Gastrocnemius medialis (tissue), 4 donors: ENCODE data around the gene CHN2. TPM values are rescaled to one million over a fixed set of nuclear protein-coding genes. Genes with fewer than 3 reads are reported as not detected.

Experiments used
- ATAC-seq, 2 donors: fragments of 150-250 bp; one replicate each; pipeline ENCODE4 v1.9.1; 2016
- DNase-seq, 2 donors: peaks; one replicate each; pipeline ENCODE4 v3.0.0-alpha.2; 2019
- H3K27ac ChIP-seq, 4 donors: fragments of 200-600 bp; sonication (generic); 1 replicate in 1 of 4; 2 replicates in 3 of 4; pipeline ENCODE4 v1.5.1; 2016 to 2018; ENCODE audit warnings: mild to moderate bottlenecking in 2 of 4, moderate library complexity in 1 of 4
- H3K27me3 ChIP-seq, 3 donors: fragments of 200-600 bp; sonication (generic) in 2 of 3; 1 replicate in 1 of 3; 2 replicates in 2 of 3; pipeline versions ENCODE4 v1.5.1 to v1.6.0; 2016 to 2019; ENCODE audit warnings: mild to moderate bottlenecking in 1 of 3, moderate library complexity in 1 of 3
- H3K36me3 ChIP-seq, 2 donors: fragments of 200-600 bp; sonication (generic) in 1 of 2; one replicate each; pipeline ENCODE4 v1.5.1; 2017 to 2018
- H3K4me1 ChIP-seq, 2 donors: fragments of 200-600 bp; sonication (generic) in 1 of 2; one replicate each; pipeline ENCODE4 v1.5.1; 2016 to 2017; ENCODE audit warnings: mild to moderate bottlenecking in 2 of 2
- H3K4me3 ChIP-seq, 4 donors: fragments of 200-600 bp; sonication (generic) in 3 of 4; 1 replicate in 1 of 4; 2 replicates in 3 of 4; pipeline ENCODE4 v1.5.1; 2016 to 2019; ENCODE audit warnings: mild to moderate bottlenecking in 2 of 4
- H3K9me3 ChIP-seq, 3 donors: fragments of 200-600 bp; sonication (generic) in 2 of 3; 1 replicate in 1 of 3; 2 replicates in 2 of 3; pipeline ENCODE4 v1.5.1; 2016 to 2019
- POLR2A ChIP-seq, 2 donors: fragments of 450-650 bp; IDR thresholded peaks; one replicate each; pipeline ENCODE4 v1.6.1; 2017; ENCODE audit warnings: antibody characterized with exemption in 2 of 2, mild to moderate bottlenecking in 2 of 2, moderate library complexity in 2 of 2
- in situ Hi-C, 4 donors: fragments of 200-750 bp; cut with MboI; loops; one replicate each; pipeline versions ENCODE4 v1.15.0 to v1.8.0; 2017; ENCODE audit warnings: low sequenced_read_pairs in 4 of 4
- intact Hi-C: fragments of 100-400 bp; cut with DNase I; formaldehyde crosslinking; loops from one replicate; pipeline ENCODE4 v1.15.1; 2023; ENCODE audit warnings: low total_unique reads
- total RNA-seq, 4 donors: library from RNA; depleted of rRNA; stranded (reverse); fragments of >200 nt; gene quantifications; one replicate each; pipeline versions ENCODE4 v1.1.0 to v1.2.3, GENCODE V29; 2016
- TF ChIP-seq, protein P1 (sequence below), 5 experiments: fragments of 450-650 bp in 3 of 5; fragments of 200-600 bp in 2 of 5; sonication (generic) in 2 of 5; IDR thresholded peaks in 4 of 5; conservative IDR thresholded peaks in 1 of 5; 1 replicate in 4 of 5; 2 replicates in 1 of 5; pipeline ENCODE4 v1.5.1; 2016 to 2019; ENCODE audit warnings: antibody characterized with exemption in 5 of 5, mild to moderate bottlenecking in 3 of 5, moderate library complexity in 3 of 5

The CHN2 gene
- total RNA-seq, 4 donors from 2014 or later, result 5.9 to 11.3 (median 8.2) TPM

DNA sequence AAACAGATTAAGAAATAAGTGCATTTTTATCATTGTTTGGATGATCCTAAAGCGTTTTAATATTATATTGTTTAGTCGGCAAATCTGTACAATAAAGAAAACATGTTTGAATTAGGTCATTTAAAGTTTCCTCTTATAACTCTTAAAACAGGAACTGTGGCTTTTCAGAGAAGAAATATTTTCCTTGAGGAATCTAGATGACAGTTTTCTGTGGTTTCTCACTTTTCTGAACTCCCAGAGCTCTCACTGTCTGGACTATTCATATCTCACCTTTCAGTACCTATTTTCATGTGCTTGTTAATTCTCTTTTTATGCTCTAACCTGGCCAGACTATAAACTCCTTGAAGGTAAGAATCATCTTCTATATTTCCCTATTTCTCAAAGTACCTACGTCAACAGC, 135.1 kb downstream of the CHN2 start:
- no peaks in the 10 kb centered on the region for H3K4me1 ChIP-seq
- in situ Hi-C loops (no loop called here), intact Hi-C loops (no loop called here)
- H3K27ac ChIP-seq, result no peak overlapping the region
- no peak for DNase-seq
- no peaks in the 10 kb centered on the region for H3K27me3 ChIP-seq
- no peaks in the 10 kb centered on the region for H3K36me3 ChIP-seq
- H3K9me3 ChIP-seq, result no peaks in the 10 kb centered on the region
- no peak for ATAC-seq
- TF ChIP-seq POLR2A (IDR thresholded peaks at IDR 0.05), result no peak
- H3K4me3 ChIP-seq, result no peak overlapping the region

DNA sequence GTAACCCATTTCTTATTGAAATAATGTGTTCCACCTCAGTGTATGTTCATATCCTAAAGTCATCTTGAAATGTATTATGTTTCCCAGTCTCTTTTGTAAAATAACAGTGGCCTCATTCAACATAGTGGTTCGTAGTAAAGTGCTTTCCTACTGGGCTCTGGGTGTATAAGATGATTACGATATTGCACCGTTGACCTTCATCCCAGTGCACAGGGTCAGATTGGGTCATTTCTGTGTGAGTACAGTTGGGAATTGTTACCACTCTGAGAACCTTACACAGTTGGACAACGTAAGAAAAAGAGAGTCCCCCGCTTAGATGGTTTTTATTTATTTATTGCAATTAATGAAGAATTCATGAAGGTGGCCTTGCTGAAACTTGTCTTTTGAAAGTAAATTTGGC, 135.6 kb downstream of the CHN2 start:
- Histone ChIP-seq H3K27ac (no peak overlapping the region), H3K4me1 (no peaks in the 10 kb centered on the region), H3K27me3 (no peaks in the 10 kb centered on the region), H3K36me3 (no peaks in the 10 kb centered on the region), H3K9me3 (no peaks in the 10 kb centered on the region), H3K4me3 (no peak overlapping the region)
- DNase-seq (no peak), ATAC-seq (no peak)
- intact Hi-C loops, result no loop called here
- in situ Hi-C loops, result no loop called here
- no peak for TF ChIP-seq POLR2A (IDR thresholded peaks at IDR 0.05)
- TF ChIP-seq, protein P1, sequence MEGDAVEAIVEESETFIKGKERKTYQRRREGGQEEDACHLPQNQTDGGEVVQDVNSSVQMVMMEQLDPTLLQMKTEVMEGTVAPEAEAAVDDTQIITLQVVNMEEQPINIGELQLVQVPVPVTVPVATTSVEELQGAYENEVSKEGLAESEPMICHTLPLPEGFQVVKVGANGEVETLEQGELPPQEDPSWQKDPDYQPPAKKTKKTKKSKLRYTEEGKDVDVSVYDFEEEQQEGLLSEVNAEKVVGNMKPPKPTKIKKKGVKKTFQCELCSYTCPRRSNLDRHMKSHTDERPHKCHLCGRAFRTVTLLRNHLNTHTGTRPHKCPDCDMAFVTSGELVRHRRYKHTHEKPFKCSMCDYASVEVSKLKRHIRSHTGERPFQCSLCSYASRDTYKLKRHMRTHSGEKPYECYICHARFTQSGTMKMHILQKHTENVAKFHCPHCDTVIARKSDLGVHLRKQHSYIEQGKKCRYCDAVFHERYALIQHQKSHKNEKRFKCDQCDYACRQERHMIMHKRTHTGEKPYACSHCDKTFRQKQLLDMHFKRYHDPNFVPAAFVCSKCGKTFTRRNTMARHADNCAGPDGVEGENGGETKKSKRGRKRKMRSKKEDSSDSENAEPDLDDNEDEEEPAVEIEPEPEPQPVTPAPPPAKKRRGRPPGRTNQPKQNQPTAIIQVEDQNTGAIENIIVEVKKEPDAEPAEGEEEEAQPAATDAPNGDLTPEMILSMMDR (IDR thresholded peaks at IDR 0.05 in 4 of 5, conservative IDR thresholded peaks at IDR 0.05 in 1 of 5), result no peak

DNA sequence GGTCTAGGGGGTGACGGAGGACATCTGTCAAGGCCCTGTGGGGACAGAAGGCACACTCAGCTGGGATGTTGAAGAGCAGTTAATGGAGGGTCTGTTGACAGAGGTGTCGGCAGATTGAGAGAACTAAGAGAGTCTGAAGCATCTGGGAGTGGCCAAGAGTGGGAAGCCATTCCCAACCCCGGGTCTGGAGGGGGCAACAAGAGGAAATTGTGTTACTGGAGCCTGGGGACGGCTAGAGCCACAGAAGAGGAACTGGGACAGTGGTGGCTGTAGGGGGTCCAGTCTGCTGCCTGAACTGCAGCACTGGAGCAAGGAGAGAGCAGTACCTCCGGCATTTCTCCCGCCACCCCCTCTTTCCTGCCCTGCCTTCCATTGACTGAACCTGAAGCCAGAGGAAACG, 136.6 kb downstream of the CHN2 start:
- Histone ChIP-seq H3K27ac (no peak overlapping the region), H3K36me3 (no peaks in the 10 kb centered on the region), H3K4me1 (no peaks in the 10 kb centered on the region), H3K27me3 (no peaks in the 10 kb centered on the region), H3K9me3 (no peaks in the 10 kb centered on the region), H3K4me3 (no peak overlapping the region)
- no peak for ATAC-seq
- intact Hi-C loops (no loop called here), in situ Hi-C loops (no loop called here)
- TF ChIP-seq POLR2A (IDR thresholded peaks at IDR 0.05), result no peak
- TF ChIP-seq, protein P1 (IDR thresholded peaks at IDR 0.05 in 4 of 5, conservative IDR thresholded peaks at IDR 0.05 in 1 of 5), result no peak
- DNase-seq, result no peak

DNA sequence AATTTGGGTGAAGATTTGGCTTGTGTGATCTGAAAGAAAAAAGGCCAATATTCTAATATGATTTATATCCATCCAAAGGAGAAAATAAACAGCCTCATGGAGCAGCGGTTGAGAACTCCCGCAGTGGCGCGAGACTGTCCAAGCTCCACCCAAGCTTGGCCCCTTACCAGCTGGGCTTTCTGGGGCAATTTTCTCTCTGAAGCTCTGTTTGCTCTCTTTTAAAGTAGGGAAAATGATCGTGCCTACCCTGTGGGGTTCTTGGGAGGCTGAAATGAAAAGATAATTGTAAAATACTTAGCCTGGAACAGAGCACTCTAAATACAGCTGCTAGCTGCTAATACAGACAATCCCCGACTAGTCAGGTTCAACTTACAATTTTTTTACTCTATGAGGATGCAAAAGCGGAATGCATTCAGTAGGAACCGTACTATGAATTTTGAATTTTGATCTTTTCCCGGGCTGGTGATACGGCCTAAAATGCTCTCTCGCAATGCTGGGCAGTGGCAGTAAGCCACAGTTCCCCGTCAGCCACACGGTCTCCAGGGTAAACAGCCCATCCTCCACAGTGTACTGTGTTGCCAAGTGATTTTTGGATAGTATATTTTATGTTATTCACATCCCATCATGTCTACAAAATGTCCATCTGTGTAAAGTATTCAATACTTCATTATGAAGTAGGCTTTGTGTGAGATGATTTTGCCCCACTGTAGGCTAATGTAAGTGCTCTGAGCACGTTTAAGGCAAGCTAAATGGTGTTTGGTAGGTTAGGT, 137.7 kb downstream of the CHN2 start:
- ATAC-seq, result no peak
- Histone ChIP-seq H3K9me3 (no peaks in the 10 kb centered on the region), H3K27ac (no peak overlapping the region), H3K4me1 (no peaks in the 10 kb centered on the region), H3K36me3 (no peaks in the 10 kb centered on the region), H3K4me3 (no peak overlapping the region), H3K27me3 (no peaks in the 10 kb centered on the region)
- intact Hi-C loops, result no loop called here
- in situ Hi-C loops, result no loop called here
- no peak for DNase-seq
- TF ChIP-seq POLR2A (IDR thresholded peaks at IDR 0.05), result no peak
- TF ChIP-seq, protein P1 (IDR thresholded peaks at IDR 0.05 in 4 of 5, conservative IDR thresholded peaks at IDR 0.05 in 1 of 5), result no peak

DNA sequence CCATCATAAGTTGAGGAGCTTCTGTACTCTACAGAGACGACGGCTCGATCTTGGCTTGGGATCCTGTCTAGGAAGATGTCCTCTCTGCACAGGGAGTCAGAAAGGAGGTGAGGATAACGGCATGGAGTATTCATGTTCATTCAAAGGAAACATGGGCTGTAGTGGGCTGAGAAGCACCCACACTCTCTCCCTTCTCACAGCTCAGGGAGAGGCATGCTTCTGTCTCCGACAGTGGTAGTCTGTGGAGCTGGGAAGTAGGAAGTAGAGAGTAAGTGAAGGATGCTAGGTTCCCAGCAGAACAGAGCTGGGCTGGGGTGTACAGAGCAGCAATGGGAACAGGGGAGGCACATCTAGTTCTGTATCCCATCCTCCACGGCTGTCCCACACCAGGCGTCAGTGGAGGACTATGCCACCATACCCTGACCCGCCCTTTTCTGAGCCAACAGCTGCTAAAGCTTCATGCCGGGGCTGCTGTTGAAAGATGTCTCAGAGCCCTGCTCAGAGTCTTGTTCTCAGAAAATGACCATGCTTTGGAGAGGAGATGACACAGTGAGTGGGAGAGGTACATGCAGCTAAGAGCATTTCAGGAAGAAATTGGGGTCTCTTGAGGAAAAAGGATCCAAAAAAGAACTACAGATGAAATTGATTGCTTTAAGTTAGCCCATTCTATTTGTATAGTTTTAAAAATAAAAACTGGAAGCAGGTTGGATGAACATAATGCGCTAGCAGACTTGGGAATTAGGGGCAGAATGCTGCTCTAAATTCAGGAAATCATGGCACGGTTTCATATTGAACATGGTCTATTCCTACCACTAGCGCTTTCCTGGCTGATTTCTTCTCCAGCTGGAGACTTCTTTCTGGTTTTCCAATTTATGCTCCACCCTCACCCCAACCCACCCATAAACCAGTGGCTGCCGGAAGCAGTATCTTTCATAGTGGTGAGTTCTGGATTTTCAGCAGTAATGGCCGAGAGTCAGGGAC, 138.6 kb downstream of the CHN2 start:
- TF ChIP-seq, protein P1 (IDR thresholded peaks at IDR 0.05 in 4 of 5, conservative IDR thresholded peaks at IDR 0.05 in 1 of 5), result no peak
- no peak for TF ChIP-seq POLR2A (IDR thresholded peaks at IDR 0.05)
- Histone ChIP-seq H3K36me3 (no peaks in the 10 kb centered on the region), H3K4me1 (no peaks in the 10 kb centered on the region), H3K27me3 (no peaks in the 10 kb centered on the region), H3K27ac (no peak overlapping the region), H3K9me3 (no peaks in the 10 kb centered on the region), H3K4me3 (no peak overlapping the region)
- DNase-seq (no peak), ATAC-seq (no peak)
- intact Hi-C loops (no loop called here), in situ Hi-C loops (no loop called here)
